ENCODE results near the gene NELL2. TPM values are rescaled to one million over a fixed set of nuclear protein-coding genes. Genes with fewer than 3 reads are reported as not detected.

The NELL2 gene
- total RNA-seq, 1 donor from 2014 or later, result 16.9 TPM

- Histone ChIP-seq H3K9me3 (no peaks in the 10 kb centered on the region), H3K27ac (no peak overlapping the region), H3K4me1 (no peaks in the 10 kb centered on the region), H3K27me3 (no peaks in the 10 kb centered on the region), H3K36me3 (no peaks in the 10 kb centered on the region), H3K4me3 (no peak overlapping the region)
- TF ChIP-seq POLR2AphosphoS5 (IDR thresholded peaks at IDR 0.05; ENCODE audit: insufficient read depth in 1 of 2, low read depth in 1 of 2) (no peak), POLR2A (IDR thresholded peaks at IDR 0.05) (no peak), CTCF (IDR thresholded peaks at IDR 0.05) (no peak)
- intact Hi-C loops (cut with DNase I), result no loop called here
- no peak for DNase-seq (ENCODE audit: extremely low spot score in 2 of 2)
Observed at GRCh38 chr12:44531320-44531971, 344.7 kb downstream of the NELL2 start.

- no peak for DNase-seq (ENCODE audit: extremely low spot score in 2 of 2)
- intact Hi-C loops (cut with DNase I), result no loop called here
- Histone ChIP-seq H3K4me3 (no peak overlapping the region), H3K9me3 (no peaks in the 10 kb centered on the region), H3K36me3 (no peaks in the 10 kb centered on the region), H3K4me1 (no peaks in the 10 kb centered on the region), H3K27me3 (no peaks in the 10 kb centered on the region), H3K27ac (no peak overlapping the region)
- TF ChIP-seq POLR2AphosphoS5 (IDR thresholded peaks at IDR 0.05; ENCODE audit: insufficient read depth in 1 of 2, low read depth in 1 of 2) (no peak), CTCF (IDR thresholded peaks at IDR 0.05) (no peak), POLR2A (IDR thresholded peaks at IDR 0.05) (no peak)
Observed at GRCh38 chr12:44526655-44527182, 349.4 kb downstream of the NELL2 start.

GRCh38 chr12:44525806-44526654, 350.1 kb downstream of the NELL2 start:
- TF ChIP-seq CTCF (IDR thresholded peaks at IDR 0.05), result no peak
- no peak for TF ChIP-seq POLR2AphosphoS5 (IDR thresholded peaks at IDR 0.05; ENCODE audit: insufficient read depth in 1 of 2, low read depth in 1 of 2)
- no peak for TF ChIP-seq POLR2A (IDR thresholded peaks at IDR 0.05)
- no peak for DNase-seq (ENCODE audit: extremely low spot score in 2 of 2)
- H3K27ac ChIP-seq, result no peak overlapping the region
- H3K36me3 ChIP-seq, result no peaks in the 10 kb centered on the region
- no peak overlapping the region for H3K4me3 ChIP-seq
- intact Hi-C loops (cut with DNase I), result no loop called here
- H3K4me1 ChIP-seq, result no peaks in the 10 kb centered on the region
- no peaks in the 10 kb centered on the region for H3K9me3 ChIP-seq
- no peaks in the 10 kb centered on the region for H3K27me3 ChIP-seq

GRCh38 chr12:44523828-44524227, 352.3 kb downstream of the NELL2 start:
- H3K9me3 ChIP-seq, result no peaks in the 10 kb centered on the region
- DNase-seq (ENCODE audit: extremely low spot score in 2 of 2), result no peak

More at GRCh38 chr12:44523828-44524227, 352.3 kb downstream of the NELL2 start:
- H3K36me3 ChIP-seq, result no peaks in the 10 kb centered on the region
- H3K4me1 ChIP-seq, result no peaks in the 10 kb centered on the region
- no peaks in the 10 kb centered on the region for H3K27me3 ChIP-seq
- intact Hi-C loops (cut with DNase I), result no loop called here
- H3K27ac ChIP-seq, result no peak overlapping the region
- H3K4me3 ChIP-seq, result no peak overlapping the region
- TF ChIP-seq POLR2A (IDR thresholded peaks at IDR 0.05), result no peak
- no peak for TF ChIP-seq POLR2AphosphoS5 (IDR thresholded peaks at IDR 0.05; ENCODE audit: insufficient read depth in 1 of 2, low read depth in 1 of 2)
- TF ChIP-seq CTCF (IDR thresholded peaks at IDR 0.05), result no peak

All from vagina (tissue), 2 donors.